K562 (cell line): ENCODE measurements around the gene HEPACAM2. TPM values are rescaled to one million over a fixed set of nuclear protein-coding genes. Genes with fewer than 3 reads are reported as not detected.

ENCODE experiments used
- ELF1 ChIP-seq: fragments of 200-800 bp; sonication (Bioruptor generic); IDR thresholded peaks from 2 replicates; pipeline ENCODE4 v1.6.1; 2016; ENCODE audit warnings: missing genetic modification characterization, missing compliant biosample characterization
- FOXJ3 ChIP-seq: sonication (generic); formaldehyde crosslinking; IDR thresholded peaks from 2 replicates; pipeline ENCODE4 v1.4.0; 2020; ENCODE audit warnings: mild to moderate bottlenecking, missing genetic modification reagents
- FUS ChIP-seq: fragments of 200-400 bp; formaldehyde crosslinking; optimal IDR thresholded peaks from 2 replicates; pipeline ENCODE3; 2017; ENCODE audit warnings: low read depth, low read length
- KAT8 ChIP-seq: fragments of 450-650 bp; IDR thresholded peaks from 2 replicates; pipeline ENCODE4 v1.6.1; 2016; ENCODE audit warnings: low read depth, mild to moderate bottlenecking
- NR3C1 ChIP-seq: sonication (generic); formaldehyde crosslinking; IDR thresholded peaks from 2 replicates; pipeline ENCODE4 v1.8.1; 2022; ENCODE audit warnings: missing genetic modification reagents
- NR4A1 ChIP-seq, 2 experiments: fragments of 250-450 bp in 1 of 2; fragments of 450-650 bp in 1 of 2; sonication (Bioruptor Pico) in 1 of 2; IDR thresholded peaks; 2 replicates each; pipeline versions ENCODE4 v1.4.0 to v1.6.1; 2016 to 2020; ENCODE audit warnings: mild to moderate bottlenecking in 2 of 2, missing compliant biosample characterization in 1 of 2, missing genetic modification characterization in 1 of 2, moderate library complexity in 1 of 2
- PHF8 ChIP-seq: fragments of 200-600 bp; sonication (generic); IDR thresholded peaks from 2 replicates; pipeline ENCODE4 v1.6.1; 2012; ENCODE audit warnings: mixed run types, mild to moderate bottlenecking, inconsistent platforms, low read length, moderate library complexity, borderline replicate concordance
- PTTG1 ChIP-seq: fragments of 450-650 bp; IDR thresholded peaks from 2 replicates; pipeline ENCODE4 v1.6.1; 2016; ENCODE audit warnings: low read depth, mild to moderate bottlenecking, missing genetic modification characterization, missing compliant biosample characterization
- PYGO2 ChIP-seq: fragments of 450-650 bp; IDR thresholded peaks from 2 replicates; pipeline ENCODE4 v1.6.1; 2016; ENCODE audit warnings: mild to moderate bottlenecking, missing genetic modification characterization, moderate library complexity, missing compliant biosample characterization
- SMARCB1 ChIP-seq: IDR thresholded peaks from 2 replicates; pipeline ENCODE4 v1.6.1; 2011; ENCODE audit warnings: improper control_type of control experiment, low read depth; ENCODE audit not compliant: insufficient read length
- SRSF9 ChIP-seq: fragments of 200-400 bp; formaldehyde crosslinking; IDR thresholded peaks from 2 replicates; pipeline ENCODE4 v1.6.1; 2017; ENCODE audit warnings: low read depth, low read length, borderline replicate concordance
- ZNF124 ChIP-seq: sonication (generic); formaldehyde crosslinking; IDR thresholded peaks from 2 replicates; pipeline ENCODE4 v1.8.1; 2022; ENCODE audit warnings: missing genetic modification reagents
- ZNF263 ChIP-seq: sonication (generic); formaldehyde crosslinking; IDR thresholded peaks from 2 replicates; pipeline ENCODE4 v1.8.0; 2022; ENCODE audit warnings: mild to moderate bottlenecking, missing genetic modification reagents, borderline replicate concordance
- ZNF431 ChIP-seq: sonication (generic); formaldehyde crosslinking; IDR thresholded peaks from 2 replicates; pipeline ENCODE4 v1.8.0; 2022; ENCODE audit warnings: mild to moderate bottlenecking, missing genetic modification reagents
- ZNF717 ChIP-seq: fragments of 250-450 bp; sonication (Bioruptor Pico); IDR thresholded peaks from 2 replicates; pipeline ENCODE4 v1.5.0; 2021
- ZNF830 ChIP-seq: fragments of 250-450 bp; sonication (Bioruptor Pico); IDR thresholded peaks from 2 replicates; pipeline ENCODE4 v1.5.0; 2021; ENCODE audit warnings: mild to moderate bottlenecking
- polyA plus RNA-seq, 8 experiments: library from polyadenylated mRNA; depleted of rRNA in 4 of 8; stranded (reverse) in 5 of 8; unstranded in 3 of 8; fragments of >200 nt; fragmentation: Nextera tagmentation in 2 of 8; fragmentation: Illumina TruSeq in 1 of 8; extraction: Ambion mirVana in 2 of 8; extraction: Trizol in 1 of 8; gene quantifications; 2 replicates each; pipeline versions ENCODE4 v1.2.1 to v1.2.3, GENCODE V29; 2011 to 2014; ENCODE audit warnings: inconsistent platforms in 1 of 8, missing spikeins in 1 of 8
- total RNA-seq, 7 experiments: library from RNA; depleted of rRNA in 6 of 7; stranded (reverse); fragments of >200 nt in 6 of 7; fragmentation: Illumina TruSeq in 2 of 7; extraction: Trizol in 2 of 7; gene quantifications; 2 replicates each; pipeline versions ENCODE4 v1.2.1 to v1.2.3, GENCODE V29; 2011 to 2021; ENCODE audit warnings: low replicate concordance in 1 of 7
- TF ChIP-seq, protein P1 (sequence below), 2 experiments: fragments of 450-650 bp; IDR thresholded peaks; 2 replicates each; pipeline ENCODE4 v1.6.1; 2016
- TF ChIP-seq, protein P2 (sequence below): sonication (generic); formaldehyde crosslinking; IDR thresholded peaks from 2 replicates; pipeline ENCODE4 v1.8.0; 2022; ENCODE audit warnings: missing genetic modification reagents, mild to moderate bottlenecking, borderline replicate concordance
- TF ChIP-seq, protein P3 (sequence below): sonication (generic); formaldehyde crosslinking; IDR thresholded peaks from 2 replicates; pipeline ENCODE4 v1.8.1; 2023; ENCODE audit warnings: mild to moderate bottlenecking, missing genetic modification reagents
- TF ChIP-seq, protein P4 (sequence below): fragments of 450-650 bp; IDR thresholded peaks from 2 replicates; pipeline ENCODE4 v1.6.1; 2016; ENCODE audit warnings: antibody characterized with exemption
- TF ChIP-seq, protein P5 (sequence below): sonication (generic); formaldehyde crosslinking; IDR thresholded peaks from 2 replicates; pipeline ENCODE4 v1.8.1; 2022; ENCODE audit warnings: missing genetic modification reagents

Gene HEPACAM2
- total and polyA plus RNA-seq, 9 of the 15 experiments (the other 6 are each of a cell fraction or from before 2014, with no cell fraction given): 2.0 to 6.5 (median 3.9) TPM

DNA sequence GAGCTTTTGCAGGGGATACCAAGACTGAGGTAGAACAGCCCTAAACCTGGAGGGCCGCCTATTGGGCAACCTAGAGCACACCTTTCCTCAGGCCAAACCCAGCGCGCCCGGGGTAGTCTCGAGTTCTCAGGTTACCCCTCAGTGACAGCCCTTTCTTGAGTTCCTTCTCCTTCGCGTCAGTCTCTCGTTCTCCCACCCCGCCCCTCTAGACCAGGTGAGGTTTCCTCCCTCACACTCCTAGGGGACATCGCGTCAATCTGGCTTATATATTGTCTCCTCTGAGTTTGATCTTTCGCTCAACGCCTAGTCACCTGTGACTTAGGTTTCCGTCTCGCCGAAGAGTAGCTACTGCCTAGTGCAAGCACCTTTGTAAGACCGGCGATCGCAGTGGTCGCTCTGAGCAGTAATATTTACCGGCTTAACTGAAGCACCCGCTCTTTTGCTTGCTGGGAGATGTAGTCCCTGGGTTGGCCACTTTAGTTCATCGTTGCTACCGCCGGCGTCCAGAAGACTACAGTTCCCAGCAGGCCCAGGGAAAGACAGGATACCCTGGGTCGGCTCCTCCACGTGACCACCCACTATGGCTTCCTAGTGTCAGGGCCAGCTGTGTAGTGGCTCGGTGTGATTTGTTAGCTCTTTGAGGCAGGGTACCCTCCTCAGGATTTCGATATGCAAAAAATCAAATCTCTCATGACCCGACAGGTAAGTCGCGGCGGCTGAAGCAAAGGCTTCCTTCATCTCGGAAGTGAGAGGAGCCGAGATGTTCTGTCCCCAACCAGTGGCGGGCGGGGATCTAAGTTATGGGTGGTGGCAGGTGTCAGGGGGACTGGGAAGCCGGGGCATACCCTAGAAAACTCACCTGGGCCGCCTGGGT lies 5.8 kb upstream of the HEPACAM2 start, which contains the start of gene VPS50 (continued):
- TF ChIP-seq, protein P1, sequence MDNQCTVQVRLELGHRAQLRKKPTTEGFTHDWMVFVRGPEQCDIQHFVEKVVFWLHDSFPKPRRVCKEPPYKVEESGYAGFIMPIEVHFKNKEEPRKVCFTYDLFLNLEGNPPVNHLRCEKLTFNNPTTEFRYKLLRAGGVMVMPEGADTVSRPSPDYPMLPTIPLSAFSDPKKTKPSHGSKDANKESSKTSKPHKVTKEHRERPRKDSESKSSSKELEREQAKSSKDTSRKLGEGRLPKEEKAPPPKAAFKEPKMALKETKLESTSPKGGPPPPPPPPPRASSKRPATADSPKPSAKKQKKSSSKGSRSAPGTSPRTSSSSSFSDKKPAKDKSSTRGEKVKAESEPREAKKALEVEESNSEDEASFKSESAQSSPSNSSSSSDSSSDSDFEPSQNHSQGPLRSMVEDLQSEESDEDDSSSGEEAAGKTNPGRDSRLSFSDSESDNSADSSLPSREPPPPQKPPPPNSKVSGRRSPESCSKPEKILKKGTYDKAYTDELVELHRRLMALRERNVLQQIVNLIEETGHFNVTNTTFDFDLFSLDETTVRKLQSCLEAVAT (IDR thresholded peaks at IDR 0.05): no peak
- TF ChIP-seq KAT8 (peak; percentile 90), SMARCB1 (no peak), NR4A1 (CRISPR knock-in tag; IDR thresholded peaks at IDR 0.05) (no peak), NR4A1 (tag; IDR thresholded peaks at IDR 0.05) (0 out of 2 replicates have a peak, but pooled peaks have one; percentile 51), ZNF124 (no peak), ZNF717 (CRISPR knock-in tag) (no peak), ZNF830 (CRISPR knock-in tag) (no peak), ZNF263 (CRISPR knock-in tag) (no peak), ZNF431 (CRISPR knock-in tag) (no peak), ELF1 (peak; percentile 81), PTTG1 (no peak), FOXJ3 (CRISPR knock-in tag) (no peak), PYGO2 (tag) (no peak), PHF8 (peak; percentile 76; the same call in 1 of the 2 replicates), NR3C1 (no peak), FUS (no peak), SRSF9 (no peak)
- TF ChIP-seq, protein P2, sequence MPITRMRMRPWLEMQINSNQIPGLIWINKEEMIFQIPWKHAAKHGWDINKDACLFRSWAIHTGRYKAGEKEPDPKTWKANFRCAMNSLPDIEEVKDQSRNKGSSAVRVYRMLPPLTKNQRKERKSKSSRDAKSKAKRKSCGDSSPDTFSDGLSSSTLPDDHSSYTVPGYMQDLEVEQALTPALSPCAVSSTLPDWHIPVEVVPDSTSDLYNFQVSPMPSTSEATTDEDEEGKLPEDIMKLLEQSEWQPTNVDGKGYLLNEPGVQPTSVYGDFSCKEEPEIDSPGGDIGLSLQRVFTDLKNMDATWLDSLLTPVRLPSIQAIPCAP (CRISPR knock-in tag): no peak
- TF ChIP-seq, protein P3, sequence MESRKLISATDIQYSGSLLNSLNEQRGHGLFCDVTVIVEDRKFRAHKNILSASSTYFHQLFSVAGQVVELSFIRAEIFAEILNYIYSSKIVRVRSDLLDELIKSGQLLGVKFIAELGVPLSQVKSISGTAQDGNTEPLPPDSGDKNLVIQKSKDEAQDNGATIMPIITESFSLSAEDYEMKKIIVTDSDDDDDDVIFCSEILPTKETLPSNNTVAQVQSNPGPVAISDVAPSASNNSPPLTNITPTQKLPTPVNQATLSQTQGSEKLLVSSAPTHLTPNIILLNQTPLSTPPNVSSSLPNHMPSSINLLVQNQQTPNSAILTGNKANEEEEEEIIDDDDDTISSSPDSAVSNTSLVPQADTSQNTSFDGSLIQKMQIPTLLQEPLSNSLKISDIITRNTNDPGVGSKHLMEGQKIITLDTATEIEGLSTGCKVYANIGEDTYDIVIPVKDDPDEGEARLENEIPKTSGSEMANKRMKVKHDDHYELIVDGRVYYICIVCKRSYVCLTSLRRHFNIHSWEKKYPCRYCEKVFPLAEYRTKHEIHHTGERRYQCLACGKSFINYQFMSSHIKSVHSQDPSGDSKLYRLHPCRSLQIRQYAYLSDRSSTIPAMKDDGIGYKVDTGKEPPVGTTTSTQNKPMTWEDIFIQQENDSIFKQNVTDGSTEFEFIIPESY (CRISPR knock-in tag): 0 out of 2 replicates have a peak, but pooled peaks have one; percentile 16
- TF ChIP-seq, protein P4, sequence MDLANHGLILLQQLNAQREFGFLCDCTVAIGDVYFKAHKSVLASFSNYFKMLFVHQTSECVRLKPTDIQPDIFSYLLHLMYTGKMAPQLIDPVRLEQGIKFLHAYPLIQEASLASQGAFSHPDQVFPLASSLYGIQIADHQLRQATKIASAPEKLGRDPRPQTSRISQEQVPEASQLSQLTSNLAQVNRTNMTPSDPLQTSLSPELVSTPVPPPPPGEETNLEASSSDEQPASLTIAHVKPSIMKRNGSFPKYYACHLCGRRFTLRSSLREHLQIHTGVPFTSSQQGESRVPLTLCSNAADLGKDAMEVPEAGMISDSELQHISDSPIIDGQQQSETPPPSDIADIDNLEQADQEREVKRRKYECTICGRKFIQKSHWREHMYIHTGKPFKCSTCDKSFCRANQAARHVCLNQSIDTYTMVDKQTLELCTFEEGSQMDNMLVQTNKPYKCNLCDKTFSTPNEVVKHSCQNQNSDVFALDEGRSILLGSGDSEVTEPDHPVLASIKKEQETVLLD: no peak
- TF ChIP-seq, protein P5, sequence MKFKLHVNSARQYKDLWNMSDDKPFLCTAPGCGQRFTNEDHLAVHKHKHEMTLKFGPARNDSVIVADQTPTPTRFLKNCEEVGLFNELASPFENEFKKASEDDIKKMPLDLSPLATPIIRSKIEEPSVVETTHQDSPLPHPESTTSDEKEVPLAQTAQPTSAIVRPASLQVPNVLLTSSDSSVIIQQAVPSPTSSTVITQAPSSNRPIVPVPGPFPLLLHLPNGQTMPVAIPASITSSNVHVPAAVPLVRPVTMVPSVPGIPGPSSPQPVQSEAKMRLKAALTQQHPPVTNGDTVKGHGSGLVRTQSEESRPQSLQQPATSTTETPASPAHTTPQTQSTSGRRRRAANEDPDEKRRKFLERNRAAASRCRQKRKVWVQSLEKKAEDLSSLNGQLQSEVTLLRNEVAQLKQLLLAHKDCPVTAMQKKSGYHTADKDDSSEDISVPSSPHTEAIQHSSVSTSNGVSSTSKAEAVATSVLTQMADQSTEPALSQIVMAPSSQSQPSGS (CRISPR knock-in tag): no peak
